ENCODE data around the gene RSPH9.

GRCh38 chr6:43676962-43677606 is 32.2 kb downstream of the RSPH9 start:
- no peak for TF ChIP-seq CTCF (IDR thresholded peaks at IDR 0.05; ENCODE audit: low read length)
- no peak for TF ChIP-seq EZH2phosphoT487 (IDR thresholded peaks at IDR 0.05; ENCODE audit: low read length)

Data from MM.1S (cell line).